Measurements from ENCODE around the gene SDR42E2.
"Not testable (repeated sequence)": the region's sequence is repeated elsewhere in the genome, so short reads cannot be mapped to it uniquely, and the experiment has no call there.

Gene SDR42E2

GRCh38 chr16:22191532-22192260 lies 29.4 kb downstream of the SDR42E2 start:
- no peak for DNase-seq (ENCODE audit: low spot score)

- DNase-seq (ENCODE audit: low spot score) = peak; percentile 59
These were observed 30.2 kb downstream of the SDR42E2 start for GRCh38 chr16:22192261-22193062.

DNA sequence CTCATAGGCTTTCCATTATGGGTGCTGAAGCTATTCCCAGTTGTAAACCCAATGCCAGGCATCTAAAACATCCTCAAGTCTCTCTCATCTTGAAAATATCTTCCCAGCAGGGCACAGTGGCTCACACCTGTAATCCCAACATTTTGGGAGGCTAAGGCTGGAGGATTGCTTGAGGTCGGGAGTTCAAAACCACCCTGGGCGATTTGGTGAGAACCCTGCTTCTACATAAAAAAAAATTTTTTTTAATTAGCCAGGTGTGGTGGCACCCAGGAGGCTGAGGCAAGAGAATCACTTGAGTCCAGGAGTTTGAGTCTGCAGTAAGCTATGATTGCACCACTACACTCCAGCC lies 30.7 kb downstream of the SDR42E2 start:
- no peak for DNase-seq (ENCODE audit: low spot score)

GRCh38 chr16:22194707-22195444 lies 32.6 kb downstream of the SDR42E2 start:
- DNase-seq (ENCODE audit: low spot score) = no peak

GRCh38 chr16:22195445-22195694 lies 33.1 kb downstream of the SDR42E2 start:
- DNase-seq (ENCODE audit: low spot score) = no peak

GRCh38 chr16:22195695-22196558 lies 33.6 kb downstream of the SDR42E2 start:
- peak; percentile 80 for DNase-seq (ENCODE audit: low spot score)

DNA sequence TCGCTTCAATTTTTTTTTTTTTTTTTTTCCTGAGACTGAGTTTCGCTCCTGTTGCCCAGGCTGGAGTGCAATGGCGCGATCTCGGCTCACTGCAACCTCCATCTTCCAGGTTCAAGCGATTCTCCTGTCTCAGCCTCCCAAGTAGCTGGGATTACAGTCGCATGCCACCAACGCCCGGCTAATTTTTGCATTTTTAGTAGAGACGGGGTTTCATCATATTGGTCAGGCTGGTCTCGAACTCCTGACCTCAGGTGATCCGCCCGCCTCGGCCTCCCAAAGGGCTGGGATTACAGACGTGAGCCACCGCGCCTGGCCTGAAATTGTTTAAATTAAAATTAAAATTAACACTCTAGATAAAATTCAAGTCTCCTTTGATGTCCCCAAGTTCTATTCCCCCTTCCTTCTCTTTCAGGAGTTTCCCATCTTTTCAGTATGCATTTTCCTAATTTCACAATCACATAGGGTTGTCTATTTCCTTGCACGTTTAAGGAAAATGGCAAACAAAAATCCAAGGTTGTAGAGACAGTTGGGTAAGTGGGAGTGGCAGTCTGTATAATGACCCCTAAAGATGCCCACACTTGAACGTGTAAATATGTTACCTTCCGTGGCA lies 34.4 kb downstream of the SDR42E2 start:
- DNase-seq (ENCODE audit: low spot score) = not testable (repeated sequence)

GRCh38 chr16:22198547-22199293 lies 36.4 kb downstream of the SDR42E2 start:
- DNase-seq (ENCODE audit: low spot score) = no peak

- DNase-seq (ENCODE audit: low spot score) = no peak
These were observed 39.9 kb downstream of the SDR42E2 start for GRCh38 chr16:22202261-22202637.

DNA sequence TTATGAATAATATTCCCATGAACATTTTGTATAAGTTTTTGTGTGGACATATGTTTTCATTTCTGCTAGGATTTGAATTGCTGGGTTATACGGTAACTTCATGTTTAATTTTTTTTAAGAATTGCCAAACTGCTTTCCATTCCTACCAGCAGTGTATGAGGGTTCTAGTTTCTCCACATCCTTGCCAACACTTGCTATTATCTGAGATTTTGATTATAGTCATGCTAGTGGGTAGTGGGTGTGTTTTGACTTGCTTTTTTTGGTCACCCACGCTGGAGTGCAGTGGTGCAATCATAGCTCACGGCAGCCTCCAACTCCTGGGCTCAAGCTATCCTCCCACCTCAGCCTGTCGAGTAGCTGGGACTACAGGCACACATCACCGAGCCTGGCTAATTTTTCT lies 40.8 kb downstream of the SDR42E2 start:
- DNase-seq (ENCODE audit: low spot score) = no peak

- no peak for DNase-seq (ENCODE audit: low spot score)
These were observed 41.9 kb downstream of the SDR42E2 start for GRCh38 chr16:22204091-22204655.

DNA sequence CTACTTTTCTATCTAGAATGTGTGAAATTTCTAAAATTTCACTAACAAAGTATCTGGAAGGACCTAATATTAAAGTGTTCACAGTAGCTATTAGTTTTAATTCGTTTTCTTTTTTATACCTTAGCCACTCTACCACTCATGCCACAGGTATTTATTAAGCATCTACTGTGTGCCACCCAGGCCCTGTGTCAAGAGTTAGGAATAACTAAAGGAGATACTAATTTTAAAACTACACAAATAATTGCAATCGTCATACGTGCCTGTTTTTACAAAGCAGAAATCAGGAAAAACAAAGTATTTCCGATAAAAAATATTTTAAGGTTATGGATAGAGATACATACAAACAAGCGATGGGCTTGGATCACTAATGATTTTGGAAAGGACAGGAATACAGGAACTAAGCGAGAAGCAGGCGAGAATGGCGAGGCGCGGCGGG lies 43.3 kb downstream of the SDR42E2 start:
- DNase-seq (ENCODE audit: low spot score) = no peak

DNA sequence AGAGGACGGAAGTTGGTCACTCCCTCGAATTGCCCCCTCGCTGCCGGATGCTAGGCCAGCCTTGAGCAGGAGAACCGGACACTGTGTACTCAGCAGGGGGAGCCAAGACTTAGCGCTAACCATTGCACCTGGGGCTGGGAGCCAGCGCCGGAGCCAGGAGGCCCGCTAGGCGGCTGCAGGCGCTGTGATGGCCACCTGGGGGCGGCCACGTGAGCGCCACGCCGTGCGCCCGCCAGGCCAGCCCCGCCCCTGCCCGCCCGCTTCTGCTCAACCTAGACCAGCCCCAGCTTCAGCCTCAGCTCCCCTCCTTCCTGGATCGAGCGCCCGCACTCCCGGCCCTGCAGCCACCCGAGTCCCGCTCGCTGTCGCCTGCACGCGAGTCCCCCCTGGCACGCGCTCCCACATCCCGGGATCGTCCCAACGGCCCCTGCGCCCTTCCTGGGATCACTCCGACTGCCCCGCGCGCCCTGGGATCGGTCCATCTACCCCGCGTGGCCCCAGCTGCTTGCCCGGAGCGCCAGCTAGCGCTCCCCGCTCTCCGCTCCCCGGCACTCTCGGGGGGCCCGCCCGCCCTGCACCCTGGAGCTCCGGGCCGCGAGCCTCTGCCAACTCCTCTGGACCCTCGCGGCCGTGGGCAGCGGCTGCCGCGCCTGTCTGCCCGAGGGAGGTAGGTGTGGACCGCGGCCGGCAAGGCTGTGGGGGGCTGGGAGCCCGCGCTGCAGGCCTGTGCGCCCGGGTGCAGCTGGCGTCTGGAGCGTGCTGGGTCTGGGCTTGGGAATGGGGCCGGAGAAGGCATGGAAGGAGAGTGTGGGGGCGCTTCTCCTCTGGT lies 43.9 kb downstream of the SDR42E2 start, which contains the start of gene EEF2K:
Gene EEF2K, plus strand, starts transcription at position 266 of the 829 bp plus-strand sequence. CDS start 19,452 bp downstream, outside the sequence.
- peak; percentile 90 for DNase-seq (ENCODE audit: low spot score)

- DNase-seq (ENCODE audit: low spot score) = peak; percentile 82
These were observed 44.8 kb downstream of the SDR42E2 start for GRCh38 chr16:22206842-22207714.

- no peak for DNase-seq (ENCODE audit: low spot score)
These were observed 45.5 kb downstream of the SDR42E2 start for GRCh38 chr16:22207715-22208360.

GRCh38 chr16:22210285-22210684 lies 48.0 kb downstream of the SDR42E2 start:
- DNase-seq (ENCODE audit: low spot score) = no peak

- DNase-seq (ENCODE audit: low spot score) = no peak
These were observed 48.5 kb downstream of the SDR42E2 start for GRCh38 chr16:22210854-22211253.

DNA sequence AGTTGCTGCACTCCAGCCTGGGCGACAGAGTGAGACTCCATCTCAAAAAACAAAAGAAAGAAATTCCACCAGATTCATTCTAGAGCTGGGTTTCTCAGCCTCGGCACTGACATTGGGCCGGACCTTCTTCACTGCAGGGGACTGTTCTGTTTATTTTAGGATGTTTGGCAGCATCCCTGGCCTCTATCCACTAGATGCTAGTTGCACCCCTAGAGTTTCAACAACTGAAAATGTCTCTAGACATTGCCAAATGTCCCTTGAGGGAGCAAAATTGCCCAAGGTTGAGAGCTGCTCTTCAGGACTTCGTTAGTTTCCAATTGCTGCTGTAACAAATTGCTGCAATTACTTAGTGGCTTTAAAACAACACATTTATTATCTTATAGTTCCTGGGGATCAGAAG lies 50.9 kb downstream of the SDR42E2 start:
- DNase-seq (ENCODE audit: low spot score) = no peak
